NCI-H82 treated with DMSO at 0.1 percent for 48 hours (cell line): ENCODE measurements around the gene CAMSAP1.

ENCODE experiments used
- DNase-seq: peaks from one replicate; lab custom pipeline; 2025; ENCODE audit not compliant: unreplicated experiment; lab: John Stamatoyannopoulos, UW

The CAMSAP1 gene

DNA sequence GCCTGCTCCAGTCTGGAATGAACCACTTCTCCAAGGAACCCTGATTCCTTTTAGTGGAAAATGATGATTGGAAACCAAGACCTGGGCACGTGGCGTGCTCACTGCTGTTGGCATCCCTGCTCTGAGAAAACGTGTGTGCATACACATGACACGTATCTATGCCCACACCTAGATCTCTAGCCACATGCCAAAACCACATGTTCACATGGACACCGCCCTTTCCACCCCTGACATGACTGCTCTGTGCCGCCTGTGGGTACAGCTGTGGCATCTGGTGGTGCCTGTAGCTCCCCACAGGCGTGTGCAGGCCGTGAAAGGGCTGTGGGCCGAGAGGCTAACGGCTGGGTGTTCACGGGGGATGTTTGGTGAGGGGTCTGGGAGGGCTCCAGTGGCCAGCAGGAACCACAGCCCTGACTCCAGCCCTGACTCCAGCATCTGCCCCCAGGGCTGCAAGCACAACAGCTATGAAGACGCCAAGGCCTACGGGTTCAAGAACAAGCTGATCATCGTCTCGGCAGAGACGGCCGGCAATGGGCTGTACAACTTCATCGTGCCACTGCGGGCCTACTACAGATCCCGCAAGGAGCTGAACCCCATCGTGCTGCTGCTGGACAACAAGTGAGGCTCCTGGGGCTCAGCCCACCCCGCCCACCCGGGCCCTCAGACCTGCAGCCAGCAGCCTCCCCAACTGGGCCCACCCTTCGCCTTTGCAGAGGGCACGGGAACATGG lies 130.3 kb downstream of the CAMSAP1 start:
- DNase-seq, result no peak

- DNase-seq, result no peak
Observed at GRCh38 chr9:135775911-135776310, 131.4 kb downstream of the CAMSAP1 start.

DNA sequence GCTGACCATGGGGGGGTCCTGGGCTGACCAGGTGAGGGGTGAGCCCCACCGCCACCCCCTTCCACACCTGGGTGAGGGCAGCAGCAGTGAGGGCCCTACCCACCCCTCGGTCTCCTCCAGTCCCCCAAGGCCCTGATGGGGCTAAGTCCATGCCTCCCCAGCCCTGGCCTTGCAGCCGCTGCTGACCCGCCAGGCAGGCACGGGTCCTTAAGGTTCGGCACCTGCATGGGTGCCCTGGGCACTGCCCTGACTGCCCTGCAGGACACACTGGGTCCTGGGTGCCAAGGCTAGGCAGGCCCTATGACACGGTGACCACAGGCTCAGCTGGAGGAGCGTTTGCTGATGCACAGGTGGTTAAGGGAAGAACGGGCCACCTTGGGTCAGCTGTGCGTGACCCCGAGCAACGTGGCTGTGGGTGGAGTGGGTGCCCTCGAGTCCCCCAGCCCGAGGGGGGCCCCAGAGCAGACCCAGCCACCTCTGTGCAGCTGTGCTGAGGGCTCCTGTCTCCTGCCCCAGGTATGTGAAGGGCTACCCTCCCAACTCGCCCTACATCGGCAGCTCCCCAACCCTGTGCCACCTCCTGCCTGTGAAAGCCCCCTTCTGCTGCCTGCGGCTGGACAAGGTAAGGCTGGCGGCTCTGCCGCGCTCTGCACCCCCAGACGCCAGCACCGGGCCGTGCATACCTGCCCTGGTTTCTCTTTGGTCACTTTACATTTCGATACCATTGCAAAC lies 132.4 kb downstream of the CAMSAP1 start:
- DNase-seq, result no peak

DNA sequence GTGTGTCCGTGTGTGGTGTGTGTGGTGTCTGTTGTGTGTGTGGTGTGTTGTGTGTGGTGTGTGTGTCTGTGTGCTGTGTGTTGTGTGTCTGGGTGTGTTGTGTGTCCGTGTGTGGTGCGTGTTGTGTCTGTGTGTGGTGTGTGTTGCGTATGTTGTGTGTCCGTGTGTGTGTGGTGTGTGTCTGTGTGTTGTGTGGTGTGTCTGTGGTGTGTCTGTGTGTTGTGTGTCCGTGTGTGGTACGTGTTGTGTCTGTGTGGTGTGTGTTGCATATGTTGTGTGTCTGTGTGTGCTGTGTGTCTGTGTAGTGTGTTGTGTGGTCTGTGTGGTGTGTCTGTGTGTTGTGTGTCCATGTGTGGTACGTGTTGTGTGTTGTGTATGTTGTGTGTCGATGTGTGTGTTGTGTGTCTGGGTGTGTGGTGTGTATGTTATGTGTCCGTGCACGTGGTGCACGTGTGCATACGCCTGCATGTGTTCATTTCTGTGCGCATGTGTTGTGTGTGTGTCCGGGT lies 133.1 kb downstream of the CAMSAP1 start:
- no peak for DNase-seq

GRCh38 chr9:135773530-135774238 lies 133.7 kb downstream of the CAMSAP1 start:
- no peak for DNase-seq

DNA sequence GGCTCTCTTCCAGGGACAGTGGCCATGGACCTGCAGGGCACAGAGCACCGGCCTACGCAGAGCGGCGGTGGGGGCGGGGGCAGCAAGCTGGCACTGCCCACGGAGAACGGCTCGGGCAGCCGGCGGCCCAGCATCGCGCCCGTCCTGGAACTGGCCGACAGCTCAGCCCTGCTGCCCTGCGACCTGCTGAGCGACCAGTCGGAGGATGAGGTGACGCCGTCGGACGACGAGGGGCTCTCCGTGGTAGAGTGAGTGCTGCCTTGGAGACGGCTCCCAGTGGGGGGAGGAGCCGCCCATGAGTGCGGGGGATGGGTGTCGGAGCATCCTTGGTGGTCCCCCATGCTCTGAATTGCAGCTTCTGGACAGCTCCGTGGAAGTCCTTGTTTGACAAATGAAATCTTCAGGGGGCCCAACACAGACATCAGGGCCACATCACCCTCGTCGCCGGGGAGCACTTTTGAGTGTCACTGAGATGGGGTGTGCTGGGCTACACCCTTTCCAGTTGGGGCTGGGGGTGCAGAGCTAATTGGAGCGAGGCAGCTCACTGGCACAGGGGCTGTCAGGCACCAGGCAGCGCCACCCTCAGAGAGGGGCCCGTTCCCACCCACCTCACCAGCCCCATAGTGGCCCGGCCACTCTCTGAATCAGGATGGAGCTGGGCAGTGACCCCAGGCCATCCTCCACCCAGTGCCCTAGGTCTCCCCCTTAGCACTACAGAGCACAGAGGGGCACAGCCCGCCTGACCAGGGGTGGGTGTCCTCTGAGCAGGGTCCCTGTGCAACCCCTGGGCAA lies 134.4 kb downstream of the CAMSAP1 start:
- no peak for DNase-seq

GRCh38 chr9:135772056-135772646 lies 135.2 kb downstream of the CAMSAP1 start:
- DNase-seq, result no peak

DNA sequence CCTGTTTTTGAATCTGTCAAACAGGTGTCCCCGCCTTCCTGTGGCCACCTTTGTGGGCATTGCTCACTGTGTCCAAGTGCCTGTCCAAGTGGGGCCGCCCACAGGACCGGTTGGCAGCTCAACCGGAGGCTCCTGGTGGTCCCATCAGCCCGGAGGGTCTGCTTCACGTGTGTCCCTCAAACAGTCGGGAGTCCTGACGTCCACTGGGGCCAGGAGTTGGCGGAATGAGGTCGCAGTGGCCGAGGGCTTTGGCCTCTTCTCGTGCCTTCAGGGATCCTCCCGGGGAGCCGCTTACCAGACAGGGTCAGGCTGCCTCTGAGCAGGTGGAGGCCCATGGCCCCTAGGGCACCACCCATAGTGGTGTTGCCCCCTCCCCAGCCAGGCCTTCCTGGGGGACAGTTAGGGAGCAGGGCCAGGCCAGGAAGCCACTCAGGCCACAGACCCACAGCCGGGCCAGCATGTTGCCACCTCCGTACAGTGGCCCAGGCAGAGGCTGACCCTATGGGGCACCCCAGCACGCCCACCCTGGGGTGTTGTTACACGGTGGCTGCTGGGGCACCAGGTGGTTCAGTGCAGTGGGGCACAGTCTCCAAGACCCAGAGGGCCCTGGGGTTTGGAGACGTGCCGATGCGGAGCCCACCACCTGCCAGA lies 135.8 kb downstream of the CAMSAP1 start:
- no peak for DNase-seq

- no peak for DNase-seq
Observed at GRCh38 chr9:135770771-135771170, 136.6 kb downstream of the CAMSAP1 start.

GRCh38 chr9:135770203-135770535 lies 137.2 kb downstream of the CAMSAP1 start:
- no peak for DNase-seq

- no peak for DNase-seq
Observed at GRCh38 chr9:135769489-135770202, 137.7 kb downstream of the CAMSAP1 start.

GRCh38 chr9:135768516-135769218 lies 138.7 kb downstream of the CAMSAP1 start:
- no peak for DNase-seq

GRCh38 chr9:135766707-135767106 lies 140.6 kb downstream of the CAMSAP1 start:
- DNase-seq, result no peak

DNA sequence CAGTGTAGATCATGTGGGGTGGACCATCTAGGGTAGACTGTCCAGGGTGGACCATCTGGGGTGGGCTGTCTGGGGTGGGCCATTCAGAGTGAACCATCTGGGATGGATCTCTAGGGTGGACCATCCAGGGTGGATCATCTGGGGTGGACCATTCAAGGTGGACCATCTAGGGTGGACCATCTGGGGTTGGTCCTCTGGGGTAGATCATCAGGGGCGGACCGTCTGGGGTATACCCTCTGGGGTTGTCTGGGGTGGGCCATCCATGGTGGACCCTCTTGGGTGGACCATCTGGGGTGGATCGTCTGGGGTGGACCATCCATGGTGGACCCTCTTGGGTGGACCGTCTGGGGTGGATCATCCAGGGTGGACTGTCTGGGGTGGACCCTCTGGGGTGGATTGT lies 141.1 kb downstream of the CAMSAP1 start:
- no peak for DNase-seq

DNA sequence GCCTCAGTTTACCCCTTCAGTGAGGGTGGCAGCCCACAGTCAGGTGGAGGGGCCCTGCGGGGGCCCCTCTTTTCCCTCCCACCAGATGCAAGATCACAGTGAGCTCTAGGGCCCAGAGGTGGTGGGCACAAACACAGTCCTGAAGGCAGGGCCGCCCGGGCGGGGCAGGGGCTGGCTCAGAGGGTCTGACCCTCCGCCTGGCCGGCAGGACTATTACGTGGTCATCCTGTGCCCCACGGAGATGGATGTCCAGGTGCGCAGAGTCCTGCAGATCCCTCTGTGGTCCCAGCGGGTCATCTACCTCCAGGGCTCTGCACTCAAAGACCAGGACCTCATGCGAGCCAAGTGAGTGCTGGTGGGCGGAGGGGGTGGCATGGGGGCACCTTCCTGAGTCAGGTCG lies 141.9 kb downstream of the CAMSAP1 start:
- no peak for DNase-seq

DNA sequence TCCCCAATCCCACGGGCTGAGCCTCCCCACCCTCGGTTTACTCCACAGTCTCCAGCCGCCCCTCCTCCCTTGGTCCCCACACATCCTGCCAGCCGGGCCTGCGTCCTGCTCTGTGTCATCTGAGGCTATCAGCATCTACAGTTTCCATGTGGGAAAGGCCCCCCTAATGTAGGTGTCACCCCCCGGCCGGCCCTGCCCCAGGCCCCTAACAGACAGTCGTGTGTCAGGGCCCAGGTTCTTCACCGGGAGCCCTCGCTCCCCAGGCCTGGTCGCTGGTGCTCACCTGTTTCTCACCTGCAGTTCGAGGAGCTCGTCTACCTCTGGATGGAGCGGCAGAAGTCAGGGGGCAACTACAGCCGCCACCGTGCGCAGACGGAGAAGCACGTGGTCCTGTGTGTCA lies 142.6 kb downstream of the CAMSAP1 start:
- no peak for DNase-seq

DNA sequence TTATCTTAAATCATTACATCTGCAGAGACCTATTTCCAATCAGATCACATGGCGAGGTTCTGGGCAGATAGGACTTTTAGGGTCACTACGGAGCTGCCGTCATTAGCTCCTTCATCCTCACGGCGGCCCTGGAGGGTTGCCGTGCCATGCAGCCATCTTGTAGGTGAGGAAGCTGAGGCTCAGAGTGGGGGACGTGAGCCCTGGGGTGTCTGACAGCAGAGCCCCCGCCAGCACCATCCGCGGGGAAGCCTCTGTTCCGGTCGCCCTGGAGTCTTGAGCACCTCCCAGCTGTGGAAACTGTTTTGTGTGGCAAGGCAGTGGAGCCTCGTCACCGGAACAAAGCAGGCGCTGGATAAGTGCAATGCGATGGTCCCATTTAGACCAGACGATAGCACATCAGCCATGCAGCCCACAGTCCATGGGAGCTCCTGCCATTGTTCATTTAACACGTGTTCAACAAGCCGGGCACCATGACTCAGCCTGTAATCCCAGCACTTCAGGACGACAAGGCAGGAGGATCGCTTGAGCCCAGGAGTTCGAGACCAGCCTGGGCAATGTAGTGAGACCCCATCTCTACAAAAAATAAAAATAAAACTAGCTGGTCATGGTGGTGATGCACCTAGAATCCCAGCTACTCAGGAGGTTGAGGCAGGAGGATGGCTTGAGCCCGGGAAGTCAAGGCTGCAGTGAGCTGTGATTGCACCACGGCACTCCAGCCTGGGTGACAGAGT lies 143.5 kb downstream of the CAMSAP1 start:
- no peak for DNase-seq

DNA sequence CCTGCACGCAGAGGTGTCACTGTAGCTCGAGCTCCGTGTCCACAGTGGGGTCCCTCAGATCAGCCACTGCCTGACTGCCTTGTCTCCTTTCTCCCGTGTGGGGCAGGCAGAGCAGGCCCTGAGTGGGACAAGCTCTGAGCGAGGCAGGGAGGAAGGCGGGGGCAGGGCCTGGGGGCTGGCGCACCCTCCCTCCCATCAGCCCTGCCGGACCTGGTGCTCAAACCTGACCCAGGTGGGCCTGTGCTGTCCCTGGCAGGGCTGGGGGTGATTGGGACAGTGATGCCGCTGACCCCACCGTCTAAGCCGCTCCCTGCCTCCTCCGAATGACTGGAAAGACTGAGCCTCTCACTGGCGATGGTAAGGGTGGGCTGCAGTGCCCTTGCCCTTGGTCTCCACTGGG lies 144.4 kb downstream of the CAMSAP1 start:
- DNase-seq, result no peak

GRCh38 chr9:135761845-135762168 lies 145.5 kb downstream of the CAMSAP1 start:
- no peak for DNase-seq
